Right atrium auricular region (tissue), 2 donors: ENCODE measurements around the gene ACTG1. TPM values are rescaled to one million over a fixed set of nuclear protein-coding genes. Genes with fewer than 3 reads are reported as not detected.

Experiments
- DNase-seq: peaks from one replicate; pipeline ENCODE4 v3.0.0-alpha.2; 2019; ENCODE audit warnings: low spot score
- H3K27ac ChIP-seq, 2 donors: fragments of 200-600 bp; sonication (generic); 1 replicate in 1 of 2; 2 replicates in 1 of 2; pipeline ENCODE4 v1.5.1; 2016 to 2019
- H3K27me3 ChIP-seq, 2 donors: fragments of 200-600 bp; sonication (generic); one replicate each; pipeline versions ENCODE4 v1.5.1 to v1.6.0; 2017 to 2019
- H3K36me3 ChIP-seq: fragments of 200-600 bp; sonication (generic); one replicate; pipeline ENCODE4 v1.5.1; 2016
- H3K4me1 ChIP-seq, 2 donors: fragments of 200-600 bp; sonication (generic); one replicate each; pipeline versions ENCODE4 v1.5.1 to v1.6.0; 2017 to 2019
- H3K4me3 ChIP-seq, 2 donors: fragments of 200-600 bp; sonication (generic); 1 replicate in 1 of 2; 2 replicates in 1 of 2; pipeline ENCODE4 v1.5.1; 2017 to 2019; ENCODE audit warnings: mild to moderate bottlenecking in 1 of 2, moderate library complexity in 1 of 2
- H3K9me3 ChIP-seq, 2 donors: fragments of 200-600 bp; sonication (generic); one replicate each; pipeline ENCODE4 v1.5.1; 2019
- total RNA-seq, 2 donors: library from RNA; depleted of rRNA; stranded (reverse); fragments of >200 nt; gene quantifications; one replicate each; pipeline ENCODE4 v1.1.0, GENCODE V29; 2016
- TF ChIP-seq, protein P1 (sequence below), 2 donors: fragments of 200-600 bp; sonication (generic); IDR thresholded peaks; one replicate each; pipeline ENCODE4 v1.5.1; 2019; ENCODE audit warnings: antibody characterized with exemption in 2 of 2

ACTG1 gene
- total RNA-seq, result 1,000 to 10,000 TPM; 1,076 to 1,610 TPM

DNA sequence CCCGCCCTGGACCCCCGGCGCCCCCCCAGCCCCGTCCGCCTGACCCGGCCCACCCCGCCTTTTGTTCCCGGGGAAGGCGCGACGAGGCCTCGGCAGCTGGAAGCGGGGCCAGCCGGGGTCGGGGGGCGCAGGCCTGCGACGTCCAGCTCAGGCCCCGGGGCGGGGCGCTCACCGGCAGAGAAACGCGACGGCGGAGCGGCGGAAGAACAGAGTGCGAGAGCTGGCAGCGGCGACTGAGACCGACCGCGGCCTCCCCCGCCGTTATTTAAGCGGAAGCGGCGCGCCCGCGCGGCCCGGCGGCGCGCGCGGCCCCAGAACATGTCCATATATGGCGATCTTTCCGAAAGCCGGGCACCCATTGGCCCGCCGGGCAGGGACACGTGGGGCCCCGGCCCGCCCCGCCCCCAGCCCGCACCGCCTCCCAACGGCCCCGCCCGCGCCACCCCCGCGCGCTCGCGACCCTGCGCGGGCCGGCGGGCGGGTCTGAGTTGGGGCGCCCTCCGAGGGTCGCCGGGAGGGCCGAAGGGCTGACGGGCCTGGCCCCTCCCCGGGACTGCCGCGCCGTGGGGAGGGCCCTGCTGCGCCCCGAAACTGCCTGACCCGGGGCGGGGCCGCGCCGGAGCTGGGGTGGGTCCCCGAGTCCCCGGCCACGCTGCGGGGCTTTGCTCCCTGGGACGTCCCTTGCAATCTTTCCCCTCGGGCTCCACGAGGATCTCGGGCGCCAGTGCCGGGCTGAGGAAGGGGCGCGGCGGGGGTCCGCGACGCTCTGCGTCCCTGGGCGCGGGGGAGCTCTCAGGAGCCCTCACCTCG is at the start of gene ACTG1:
TSS of gene ACTG1 (minus strand) at position 238 of the 810 bp plus-strand sequence. CDS start 445 bp downstream, outside the sequence.
- peaks cover 39% of the 10 kb centered on the region for H3K36me3 ChIP-seq

GRCh38 chr17:81561494-81561885 is 48.9 kb upstream of the ACTG1 start:
- TF ChIP-seq, protein P1, sequence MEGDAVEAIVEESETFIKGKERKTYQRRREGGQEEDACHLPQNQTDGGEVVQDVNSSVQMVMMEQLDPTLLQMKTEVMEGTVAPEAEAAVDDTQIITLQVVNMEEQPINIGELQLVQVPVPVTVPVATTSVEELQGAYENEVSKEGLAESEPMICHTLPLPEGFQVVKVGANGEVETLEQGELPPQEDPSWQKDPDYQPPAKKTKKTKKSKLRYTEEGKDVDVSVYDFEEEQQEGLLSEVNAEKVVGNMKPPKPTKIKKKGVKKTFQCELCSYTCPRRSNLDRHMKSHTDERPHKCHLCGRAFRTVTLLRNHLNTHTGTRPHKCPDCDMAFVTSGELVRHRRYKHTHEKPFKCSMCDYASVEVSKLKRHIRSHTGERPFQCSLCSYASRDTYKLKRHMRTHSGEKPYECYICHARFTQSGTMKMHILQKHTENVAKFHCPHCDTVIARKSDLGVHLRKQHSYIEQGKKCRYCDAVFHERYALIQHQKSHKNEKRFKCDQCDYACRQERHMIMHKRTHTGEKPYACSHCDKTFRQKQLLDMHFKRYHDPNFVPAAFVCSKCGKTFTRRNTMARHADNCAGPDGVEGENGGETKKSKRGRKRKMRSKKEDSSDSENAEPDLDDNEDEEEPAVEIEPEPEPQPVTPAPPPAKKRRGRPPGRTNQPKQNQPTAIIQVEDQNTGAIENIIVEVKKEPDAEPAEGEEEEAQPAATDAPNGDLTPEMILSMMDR (IDR thresholded peaks at IDR 0.05), result no peak
- H3K9me3 ChIP-seq, result no peaks in the 10 kb centered on the region
- DNase-seq, result no peak
- H3K4me1 ChIP-seq, result peaks cover 0 to 40% of the 10 kb centered on the region in 2 donors
- peaks cover 77% of the 10 kb centered on the region for H3K36me3 ChIP-seq
- no peak overlapping the region for H3K27ac ChIP-seq
- H3K4me3 ChIP-seq, result no peak overlapping the region
- H3K27me3 ChIP-seq, result no peaks in the 10 kb centered on the region

More for the DNA sequence above, at the start of gene ACTG1:
- Histone ChIP-seq H3K9me3 (no peaks in the 10 kb centered on the region), H3K27me3 (no peaks in the 10 kb centered on the region), H3K27ac (peak within 1 kb of the TSS; percentile 98 to 100), H3K4me1 (peaks cover 0 to 58% of the 10 kb centered on the region in 2 donors), H3K4me3 (peak within 1 kb of the TSS; percentile 67 to 94)
- TF ChIP-seq, protein P1 (IDR thresholded peaks at IDR 0.05), result no peak
- DNase-seq, result peak; percentile 94

GRCh38 chr17:81558941-81559806 is 46.6 kb upstream of the ACTG1 start:
- Histone ChIP-seq H3K4me3 (no peak overlapping the region), H3K4me1 (peaks cover 0 to 40% of the 10 kb centered on the region in 2 donors), H3K27ac (no peak overlapping the region), H3K36me3 (peaks cover 62% of the 10 kb centered on the region), H3K27me3 (no peaks in the 10 kb centered on the region), H3K9me3 (no peaks in the 10 kb centered on the region)
- TF ChIP-seq, protein P1 (IDR thresholded peaks at IDR 0.05), result peak in 1 of 2 donors; percentile 53
- no peak for DNase-seq

GRCh38 chr17:81558115-81558468 is 45.5 kb upstream of the ACTG1 start:
- TF ChIP-seq, protein P1 (IDR thresholded peaks at IDR 0.05), result no peak
- peaks cover 51% of the 10 kb centered on the region for H3K36me3 ChIP-seq
- no peak overlapping the region for H3K4me3 ChIP-seq
- H3K4me1 ChIP-seq, result peaks cover 0 to 51% of the 10 kb centered on the region in 2 donors
- H3K27ac ChIP-seq, result peak overlapping the region; percentile 71 to 78
- no peaks in the 10 kb centered on the region for H3K27me3 ChIP-seq
- H3K9me3 ChIP-seq, result no peaks in the 10 kb centered on the region
- no peak for DNase-seq

DNA sequence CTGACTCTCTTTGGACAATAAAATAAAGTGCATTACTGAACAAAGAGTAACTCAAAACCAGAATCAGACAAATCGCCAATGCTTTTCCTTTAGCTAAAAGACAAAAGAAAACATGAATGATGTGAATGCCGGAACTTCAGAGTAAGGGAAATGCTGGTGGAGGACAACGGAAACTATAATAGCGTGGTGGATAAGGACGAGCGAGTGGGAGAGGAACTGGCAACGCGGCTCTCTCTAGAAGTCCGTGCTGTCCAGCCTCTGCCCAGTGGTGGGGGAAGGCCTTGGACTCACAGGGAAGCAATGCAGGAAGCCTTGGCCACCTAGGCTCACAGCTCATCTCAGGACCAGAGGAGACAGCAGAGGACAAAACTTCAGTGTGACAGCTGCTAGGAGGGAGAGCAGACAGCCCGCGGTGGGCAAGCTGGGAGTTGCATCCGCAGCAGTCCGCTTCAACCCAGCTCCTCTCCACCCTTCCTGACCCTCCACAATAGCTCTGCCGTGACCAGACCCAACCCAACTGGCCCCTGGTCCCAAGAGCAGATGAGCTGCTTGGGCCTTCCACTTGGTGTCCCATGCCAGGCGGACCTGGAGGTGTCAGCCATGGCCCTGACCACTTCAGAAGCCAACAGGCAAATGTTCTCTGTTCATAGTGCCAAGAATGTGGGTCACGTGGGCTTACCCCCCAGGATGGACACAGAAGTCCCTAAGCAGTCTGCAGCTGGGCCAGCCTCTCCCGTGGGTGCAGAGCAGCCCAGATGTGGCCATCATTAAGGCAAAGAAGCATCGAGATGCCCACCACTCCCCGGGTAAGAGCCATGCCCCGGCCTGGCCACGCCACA is 44.9 kb upstream of the ACTG1 start:
- Histone ChIP-seq H3K9me3 (no peaks in the 10 kb centered on the region), H3K4me3 (no peak overlapping the region), H3K4me1 (peaks cover 0 to 56% of the 10 kb centered on the region in 2 donors), H3K36me3 (peaks cover 45% of the 10 kb centered on the region), H3K27me3 (no peaks in the 10 kb centered on the region), H3K27ac (peak overlapping the region; percentile 71 to 78)
- no peak for DNase-seq
- TF ChIP-seq, protein P1 (IDR thresholded peaks at IDR 0.05), result no peak
